CD14-positive monocyte (primary cell): Measurements from ENCODE around the gene LEMD3. TPM values are rescaled to one million over a fixed set of nuclear protein-coding genes. Genes with fewer than 3 reads are reported as not detected.

ENCODE experiments used
- DNase-seq, 3 donors: peaks; one replicate each; pipeline ENCODE4 v3.0.0-alpha.2; 2011 to 2022
- H2AFZ ChIP-seq: 2 replicates; pipeline ENCODE4 v1.6.0; 2012; ENCODE audit warnings: mild to moderate bottlenecking, low read depth, low read length, inconsistent platforms; ENCODE audit not compliant: insufficient read depth, poor library complexity, severe bottlenecking
- H3K27ac ChIP-seq, 2 donors: 1 replicate in 1 of 2; 2 replicates in 1 of 2; pipeline ENCODE4 v1.5.1; 2012 to 2013; ENCODE audit warnings: low read length in 2 of 2, control low read depth in 1 of 2, inconsistent platforms in 1 of 2, low read depth in 1 of 2, mild to moderate bottlenecking in 1 of 2
- H3K27me3 ChIP-seq, 2 donors: one replicate each; pipeline versions ENCODE4 v1.6.0 to v1.6.1; 2011 to 2013; ENCODE audit warnings: low read length in 2 of 2; ENCODE audit not compliant: control insufficient read depth in 2 of 2, insufficient read depth in 2 of 2
- H3K36me3 ChIP-seq, 2 donors: replicated peaks in 1 of 2; 1 replicate in 1 of 2; 2 replicates in 1 of 2; pipeline versions ENCODE4 v1.5.1 to v1.6.1; 2012 to 2013; ENCODE audit warnings: low read length in 2 of 2, control low read depth in 1 of 2, inconsistent platforms in 1 of 2, mild to moderate bottlenecking in 1 of 2; ENCODE audit not compliant: insufficient read depth in 2 of 2, control insufficient read depth in 1 of 2
- H3K4me1 ChIP-seq, 2 donors: 1 replicate in 1 of 2; 2 replicates in 1 of 2; pipeline versions ENCODE4 v1.5.1 to v1.6.1; 2012 to 2013; ENCODE audit warnings: low read length in 2 of 2, control low read depth in 1 of 2, inconsistent platforms in 1 of 2, mild to moderate bottlenecking in 1 of 2, moderate library complexity in 1 of 2; ENCODE audit not compliant: insufficient read depth in 2 of 2, control insufficient read depth in 1 of 2
- H3K4me2 ChIP-seq: replicated peaks from 2 replicates; pipeline ENCODE3; 2012; ENCODE audit warnings: low read length, moderate library complexity, mild to moderate bottlenecking; ENCODE audit not compliant: poor library complexity, severe bottlenecking; ENCODE audit errors: extremely low read depth
- H3K4me3 ChIP-seq, 3 experiments: fragments of 200-600 bp in 1 of 3; sonication (generic) in 1 of 3; replicated peaks in 1 of 3; 1 replicate in 2 of 3; 2 replicates in 1 of 3; pipeline ENCODE4 v1.5.1; 2011 to 2013; ENCODE audit warnings: low read length in 3 of 3, mild to moderate bottlenecking in 3 of 3, control low read depth in 2 of 3, low read depth in 2 of 3, inconsistent platforms in 1 of 3, moderate library complexity in 1 of 3
- H3K79me2 ChIP-seq: 2 replicates; pipeline ENCODE4 v1.6.0; 2012; ENCODE audit warnings: mild to moderate bottlenecking, control low read depth, inconsistent platforms, low read length, moderate library complexity; ENCODE audit not compliant: insufficient read depth
- H3K9ac ChIP-seq: 2 replicates; pipeline ENCODE4 v1.6.0; 2017; ENCODE audit warnings: low read length, mild to moderate bottlenecking; ENCODE audit not compliant: insufficient read depth, poor library complexity, severe bottlenecking
- H3K9me3 ChIP-seq, 2 donors: replicated peaks in 1 of 2; 1 replicate in 1 of 2; 2 replicates in 1 of 2; pipeline versions ENCODE4 v1.5.1 to v1.6.1; 2012 to 2013; ENCODE audit warnings: low read length in 2 of 2, control low read depth in 1 of 2; ENCODE audit not compliant: control insufficient read depth in 1 of 2, insufficient read depth in 1 of 2
- H4K20me1 ChIP-seq: 2 replicates; pipeline ENCODE4 v1.6.0; 2012; ENCODE audit warnings: mild to moderate bottlenecking, low read length, control low read depth, moderate library complexity; ENCODE audit not compliant: insufficient read depth
- H3K27ac Mint-ChIP-seq, 7 donors: one replicate each; pipeline ENCODE4 v1.8.0; 2020; ENCODE audit warnings: mild to moderate bottlenecking in 7 of 7, mixed read lengths in 7 of 7, moderate library complexity in 6 of 7, inconsistent platforms in 2 of 7
- H3K27me3 Mint-ChIP-seq, 3 donors: one replicate each; pipeline ENCODE4 v1.8.0; 2021 to 2022; ENCODE audit warnings: low read depth in 3 of 3, mild to moderate bottlenecking in 3 of 3, mixed read lengths in 3 of 3, moderate library complexity in 3 of 3, inconsistent platforms in 1 of 3
- H3K36me3 Mint-ChIP-seq, 2 donors: one replicate each; pipeline ENCODE4 v1.8.0; 2020; ENCODE audit warnings: mixed read lengths in 2 of 2, inconsistent platforms in 1 of 2, mild to moderate bottlenecking in 1 of 2
- H3K4me1 Mint-ChIP-seq: one replicate; pipeline ENCODE4 v1.8.0; 2020; ENCODE audit warnings: mild to moderate bottlenecking, mixed read lengths
- H3K4me3 Mint-ChIP-seq, 2 donors: one replicate each; pipeline ENCODE4 v1.8.0; 2020; ENCODE audit warnings: mild to moderate bottlenecking in 2 of 2, mixed read lengths in 2 of 2, moderate library complexity in 1 of 2
- H3K9me3 Mint-ChIP-seq, 7 donors: one replicate each; pipeline ENCODE4 v1.8.0; 2020 to 2022; ENCODE audit warnings: mixed read lengths in 7 of 7, mild to moderate bottlenecking in 6 of 7, moderate library complexity in 6 of 7, inconsistent platforms in 2 of 7
- CTCF ChIP-seq: fragments of 200-600 bp; IDR thresholded peaks from one replicate; pipeline ENCODE4 v1.8.0; 2022; ENCODE audit warnings: antibody characterized with exemption, mild to moderate bottlenecking
- WGBS: methylation state at CpG from one replicate; pipeline ENCODE4 v1.1.5; 2013; ENCODE audit warnings: missing lambda C conversion rate; ENCODE audit not compliant: insufficient coverage; 5-methylcytosine and 5-hydroxymethylcytosine counted together
- intact Hi-C, 2 donors: fragments of 100-400 bp; cut with micrococcal nuclease; formaldehyde crosslinking; loops; one replicate each; pipeline versions ENCODE4 v1.15.0 to v1.15.1; 2023
- polyA plus RNA-seq, 3 donors: library from polyadenylated mRNA; depleted of rRNA in 1 of 3; unstranded in 2 of 3; stranded (reverse) in 1 of 3; fragments of 300-500 nt in 2 of 3; fragments of >200 nt in 1 of 3; fragmentation: Illumina TruSeq in 2 of 3; gene quantifications; 1 replicate in 2 of 3; 2 replicates in 1 of 3; pipeline ENCODE4 v1.2.3, GENCODE V29; 2012 to 2021

LEMD3 gene
- polyA plus RNA-seq, 3 donors, result 11.3 to 12.3 (median 11.7) TPM

GRCh38 chr12:65195387-65196055 is 26.1 kb downstream of the LEMD3 start:
- H3K4me1 Mint-ChIP-seq, result peaks cover 34% of the 10 kb centered on the region

More at GRCh38 chr12:65195387-65196055, 26.1 kb downstream of the LEMD3 start:
- Mint-ChIP-seq H3K36me3 (peaks cover 23 to 34% of the 10 kb centered on the region in 2 donors), H3K27me3 (no peaks in the 10 kb centered on the region), H3K27ac (no peak overlapping the region), H3K4me3 (no peak overlapping the region), H3K9me3 (peaks cover 0 to 7% (median 3%) of the 10 kb centered on the region in 7 donors)
- Histone ChIP-seq H4K20me1 (peaks cover 84% of the 10 kb centered on the region), H3K9ac (no peak overlapping the region), H3K4me3 (no peak overlapping the region), H3K79me2 (peaks cover 89% of the 10 kb centered on the region), H3K36me3 (peaks cover 0 to 17% of the 10 kb centered on the region in 2 donors), H3K4me2 (no peak overlapping the region), H2AFZ (no peak overlapping the region), H3K4me1 (peaks cover 6 to 25% of the 10 kb centered on the region in 2 donors), H3K9me3 (no peaks in the 10 kb centered on the region), H3K27ac (no peak overlapping the region), H3K27me3 (no peaks in the 10 kb centered on the region)
- DNase-seq, result no peak
- no peak for TF ChIP-seq CTCF
- WGBS, result 100% methylated on average over 1 of the region's 2 CpGs
- intact Hi-C loops, result no loop called here
